Measurements from ENCODE around the gene SOX6.

- TF ChIP-seq EZH2 (IDR thresholded peaks at IDR 0.05; ENCODE audit: low read depth) (no peak), CTCF (conservative IDR thresholded peaks at IDR 0.05) (no peak)
Measured at GRCh38 chr11:16377746-16378145, 21.4 kb upstream of the SOX6 start.
